ENCODE results near the gene EFNA1. TPM values are rescaled to one million over a fixed set of nuclear protein-coding genes. Genes with fewer than 3 reads are reported as not detected.

Gene EFNA1
- total RNA-seq, 1 donor from 2014 or later: 178 TPM

- ATAC-seq (peak; percentile 84), DNase-seq (peak; percentile 89)
Measured at GRCh38 chr1:155091071-155092051, 36.3 kb upstream of the EFNA1 start.

DNA sequence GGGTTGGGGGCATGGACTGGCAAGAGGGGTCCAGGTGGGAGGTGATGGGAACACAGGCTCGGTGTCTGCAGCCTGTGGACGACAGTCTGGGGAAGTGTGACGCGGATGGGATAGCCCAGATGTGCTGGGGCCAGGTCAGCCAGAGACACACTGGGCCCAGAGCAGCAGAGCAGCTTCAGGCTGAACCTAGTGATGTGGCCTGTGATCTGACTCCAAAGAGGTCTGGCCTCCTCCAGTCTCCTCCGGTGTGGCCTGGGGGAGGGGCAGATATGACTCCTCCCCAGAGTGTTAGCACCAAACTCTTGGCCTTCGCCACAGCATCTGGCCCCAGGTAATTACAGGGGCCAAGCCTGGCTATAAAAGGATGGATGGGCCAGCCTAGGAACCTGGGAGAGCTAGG, 35.5 kb upstream of the EFNA1 start:
- Histone ChIP-seq H3K36me3 (no peaks in the 10 kb centered on the region), H3K4me3 (no peak overlapping the region), H3K4me1 (peaks cover 12% of the 10 kb centered on the region), H3K9me3 (no peaks in the 10 kb centered on the region), H3K27me3 (no peaks in the 10 kb centered on the region), H3K27ac (no peak overlapping the region)
- DNase-seq: no peak
- intact Hi-C loops (cut with DNase I): loop anchor here (5.0 kb wide), 2 partner anchors 35 to 75 kb away; partner anchors contain the start of gene EFNA1
- TF ChIP-seq, protein P1, sequence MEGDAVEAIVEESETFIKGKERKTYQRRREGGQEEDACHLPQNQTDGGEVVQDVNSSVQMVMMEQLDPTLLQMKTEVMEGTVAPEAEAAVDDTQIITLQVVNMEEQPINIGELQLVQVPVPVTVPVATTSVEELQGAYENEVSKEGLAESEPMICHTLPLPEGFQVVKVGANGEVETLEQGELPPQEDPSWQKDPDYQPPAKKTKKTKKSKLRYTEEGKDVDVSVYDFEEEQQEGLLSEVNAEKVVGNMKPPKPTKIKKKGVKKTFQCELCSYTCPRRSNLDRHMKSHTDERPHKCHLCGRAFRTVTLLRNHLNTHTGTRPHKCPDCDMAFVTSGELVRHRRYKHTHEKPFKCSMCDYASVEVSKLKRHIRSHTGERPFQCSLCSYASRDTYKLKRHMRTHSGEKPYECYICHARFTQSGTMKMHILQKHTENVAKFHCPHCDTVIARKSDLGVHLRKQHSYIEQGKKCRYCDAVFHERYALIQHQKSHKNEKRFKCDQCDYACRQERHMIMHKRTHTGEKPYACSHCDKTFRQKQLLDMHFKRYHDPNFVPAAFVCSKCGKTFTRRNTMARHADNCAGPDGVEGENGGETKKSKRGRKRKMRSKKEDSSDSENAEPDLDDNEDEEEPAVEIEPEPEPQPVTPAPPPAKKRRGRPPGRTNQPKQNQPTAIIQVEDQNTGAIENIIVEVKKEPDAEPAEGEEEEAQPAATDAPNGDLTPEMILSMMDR (IDR thresholded peaks at IDR 0.05): no peak
- ATAC-seq: no peak

More at GRCh38 chr1:155091071-155092051, 36.3 kb upstream of the EFNA1 start:
- Histone ChIP-seq H3K4me1 (peaks cover 12% of the 10 kb centered on the region), H3K36me3 (no peaks in the 10 kb centered on the region), H3K27me3 (no peaks in the 10 kb centered on the region), H3K27ac (no peak overlapping the region), H3K4me3 (no peak overlapping the region), H3K9me3 (no peaks in the 10 kb centered on the region)
- TF ChIP-seq, protein P1 (IDR thresholded peaks at IDR 0.05): peak; percentile 99
- intact Hi-C loops (cut with DNase I): loop anchor here (5.0 kb wide), 2 partner anchors 36 to 76 kb away; partner anchors contain the start of gene EFNA1

GRCh38 chr1:155092641-155093040, 35.0 kb upstream of the EFNA1 start:
- intact Hi-C loops (cut with DNase I): loop anchor here (5.0 kb wide), 2 partner anchors 35 to 75 kb away; partner anchors contain the start of gene EFNA1
- no peaks in the 10 kb centered on the region for H3K9me3 ChIP-seq
- ATAC-seq (no peak), DNase-seq (no peak)
- TF ChIP-seq, protein P1 (IDR thresholded peaks at IDR 0.05): no peak
- H3K4me1 ChIP-seq: peaks cover 12% of the 10 kb centered on the region
- H3K27me3 ChIP-seq: no peaks in the 10 kb centered on the region
- H3K36me3 ChIP-seq: no peaks in the 10 kb centered on the region
- H3K4me3 ChIP-seq: no peak overlapping the region
- H3K27ac ChIP-seq: no peak overlapping the region

DNA sequence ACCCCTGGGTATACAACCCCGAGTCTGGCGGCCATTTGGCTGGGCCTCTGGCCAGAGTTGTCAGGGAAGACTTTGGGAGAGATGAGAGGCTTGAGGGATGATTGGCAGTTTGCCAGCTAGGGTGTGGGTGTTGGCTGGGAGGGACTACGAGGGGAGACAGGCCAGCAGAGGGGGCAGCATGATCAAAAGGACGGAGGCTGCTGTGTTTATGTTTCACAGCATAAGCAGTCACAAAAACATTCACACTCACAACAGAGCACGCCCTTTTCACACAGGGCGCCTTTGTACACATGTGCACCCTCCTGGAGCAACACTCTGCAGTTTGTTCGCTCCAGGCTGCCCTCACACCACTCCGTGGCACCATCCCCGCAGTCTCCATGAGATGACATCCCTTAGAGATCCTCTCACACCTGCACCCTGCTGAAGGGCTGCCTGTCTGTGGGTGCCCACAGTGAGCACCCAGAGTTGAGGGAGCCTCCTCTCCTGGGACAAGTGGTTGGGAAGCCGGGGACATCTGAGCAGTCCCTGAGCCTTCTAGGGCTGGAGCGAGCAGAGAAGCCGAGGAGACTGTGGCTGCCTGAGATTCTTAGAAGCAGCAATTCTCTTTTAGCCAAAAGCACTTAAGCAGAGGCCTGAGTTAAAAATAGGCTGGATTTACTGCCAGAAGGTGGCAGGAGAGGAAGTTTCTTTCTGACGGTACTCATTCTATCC, 33.6 kb upstream of the EFNA1 start:
- intact Hi-C loops (cut with DNase I): loop anchor here (5.0 kb wide), 2 partner anchors 33 to 73 kb away; partner anchors contain the start of gene EFNA1
- ATAC-seq (peak; percentile 75), DNase-seq (no peak)
- Histone ChIP-seq H3K9me3 (no peaks in the 10 kb centered on the region), H3K36me3 (no peaks in the 10 kb centered on the region), H3K4me3 (no peak overlapping the region), H3K27ac (peak overlapping the region; percentile 49), H3K4me1 (peaks cover 12% of the 10 kb centered on the region), H3K27me3 (no peaks in the 10 kb centered on the region)
- TF ChIP-seq, protein P1 (IDR thresholded peaks at IDR 0.05): peak; percentile 42

- no peak for ATAC-seq
- peak overlapping the region; percentile 49 for H3K27ac ChIP-seq
- TF ChIP-seq, protein P1 (IDR thresholded peaks at IDR 0.05): peak; percentile 1
Measured at GRCh38 chr1:155094622-155094948, 33.1 kb upstream of the EFNA1 start.

More at GRCh38 chr1:155094622-155094948, 33.1 kb upstream of the EFNA1 start:
- Histone ChIP-seq H3K27me3 (no peaks in the 10 kb centered on the region), H3K4me1 (peaks cover 12% of the 10 kb centered on the region), H3K9me3 (no peaks in the 10 kb centered on the region), H3K36me3 (no peaks in the 10 kb centered on the region), H3K4me3 (no peak overlapping the region)
- DNase-seq: no peak
- intact Hi-C loops (cut with DNase I): loop anchor here (5.0 kb wide), 2 partner anchors 33 to 73 kb away; partner anchors contain the start of gene EFNA1

All from upper lobe of right lung (tissue), 1 donor.